ENCODE data around the gene LTB.

LTB gene, protein sequence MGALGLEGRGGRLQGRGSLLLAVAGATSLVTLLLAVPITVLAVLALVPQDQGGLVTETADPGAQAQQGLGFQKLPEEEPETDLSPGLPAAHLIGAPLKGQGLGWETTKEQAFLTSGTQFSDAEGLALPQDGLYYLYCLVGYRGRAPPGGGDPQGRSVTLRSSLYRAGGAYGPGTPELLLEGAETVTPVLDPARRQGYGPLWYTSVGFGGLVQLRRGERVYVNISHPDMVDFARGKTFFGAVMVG

DNA sequence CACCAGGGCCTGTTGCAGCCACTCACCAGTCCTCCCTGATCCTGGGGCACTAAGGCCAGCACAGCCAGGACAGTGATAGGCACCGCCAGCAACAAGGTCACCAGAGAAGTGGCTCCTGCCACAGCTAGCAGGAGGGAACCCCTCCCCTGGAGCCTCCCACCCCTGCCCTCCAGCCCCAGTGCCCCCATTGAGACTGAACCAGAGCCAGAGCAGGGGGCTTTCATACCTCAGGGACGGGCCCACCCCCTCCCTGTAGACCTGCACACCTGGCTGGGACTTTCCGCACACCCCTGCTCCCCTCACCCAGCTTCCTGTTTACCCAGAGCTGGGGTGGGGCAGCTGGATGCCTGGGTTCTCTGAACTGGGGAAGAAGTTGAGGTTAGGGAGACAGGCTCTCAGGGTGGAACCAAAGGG, at the start of gene LTB:
Gene LTB, minus strand, starts transcription at position 195 of the 414 bp plus-strand sequence. Its CDS starts 7 bp downstream, at position 188.
- H3K27ac ChIP-seq, result no peak within 1 kb of the TSS

DNA sequence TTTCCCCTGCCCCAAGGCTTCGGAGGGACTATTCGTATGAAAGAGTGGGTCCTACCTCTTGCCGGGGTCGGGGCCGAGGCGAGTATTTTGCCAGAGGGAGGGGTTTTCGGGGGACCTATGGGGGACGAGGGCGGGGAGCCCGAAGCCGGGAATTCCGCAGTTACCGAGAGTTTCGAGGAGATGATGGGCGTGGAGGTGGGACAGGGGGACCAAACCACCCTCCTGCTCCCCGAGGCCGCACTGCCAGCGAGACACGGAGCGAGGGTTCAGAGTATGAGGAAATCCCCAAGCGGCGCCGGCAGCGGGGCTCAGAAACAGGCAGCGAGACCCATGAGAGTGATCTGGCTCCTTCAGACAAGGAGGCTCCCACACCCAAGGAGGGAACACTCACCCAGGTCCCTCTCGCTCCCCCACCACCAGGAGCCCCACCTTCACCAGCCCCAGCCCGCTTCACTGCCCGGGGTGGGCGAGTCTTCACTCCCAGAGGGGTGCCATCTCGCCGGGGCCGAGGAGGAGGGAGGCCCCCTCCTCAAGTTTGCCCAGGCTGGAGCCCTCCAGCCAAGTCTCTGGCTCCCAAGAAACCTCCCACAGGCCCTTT, 49.6 kb upstream of the LTB start:
- no peak overlapping the region for H3K27ac ChIP-seq

More for the DNA sequence above, at the start of gene LTB:
- TF ChIP-seq ZFX (IDR thresholded peaks at IDR 0.05), result no peak
- TF ChIP-seq, protein P1, sequence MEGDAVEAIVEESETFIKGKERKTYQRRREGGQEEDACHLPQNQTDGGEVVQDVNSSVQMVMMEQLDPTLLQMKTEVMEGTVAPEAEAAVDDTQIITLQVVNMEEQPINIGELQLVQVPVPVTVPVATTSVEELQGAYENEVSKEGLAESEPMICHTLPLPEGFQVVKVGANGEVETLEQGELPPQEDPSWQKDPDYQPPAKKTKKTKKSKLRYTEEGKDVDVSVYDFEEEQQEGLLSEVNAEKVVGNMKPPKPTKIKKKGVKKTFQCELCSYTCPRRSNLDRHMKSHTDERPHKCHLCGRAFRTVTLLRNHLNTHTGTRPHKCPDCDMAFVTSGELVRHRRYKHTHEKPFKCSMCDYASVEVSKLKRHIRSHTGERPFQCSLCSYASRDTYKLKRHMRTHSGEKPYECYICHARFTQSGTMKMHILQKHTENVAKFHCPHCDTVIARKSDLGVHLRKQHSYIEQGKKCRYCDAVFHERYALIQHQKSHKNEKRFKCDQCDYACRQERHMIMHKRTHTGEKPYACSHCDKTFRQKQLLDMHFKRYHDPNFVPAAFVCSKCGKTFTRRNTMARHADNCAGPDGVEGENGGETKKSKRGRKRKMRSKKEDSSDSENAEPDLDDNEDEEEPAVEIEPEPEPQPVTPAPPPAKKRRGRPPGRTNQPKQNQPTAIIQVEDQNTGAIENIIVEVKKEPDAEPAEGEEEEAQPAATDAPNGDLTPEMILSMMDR (conservative IDR thresholded peaks at IDR 0.05), result no peak

DNA sequence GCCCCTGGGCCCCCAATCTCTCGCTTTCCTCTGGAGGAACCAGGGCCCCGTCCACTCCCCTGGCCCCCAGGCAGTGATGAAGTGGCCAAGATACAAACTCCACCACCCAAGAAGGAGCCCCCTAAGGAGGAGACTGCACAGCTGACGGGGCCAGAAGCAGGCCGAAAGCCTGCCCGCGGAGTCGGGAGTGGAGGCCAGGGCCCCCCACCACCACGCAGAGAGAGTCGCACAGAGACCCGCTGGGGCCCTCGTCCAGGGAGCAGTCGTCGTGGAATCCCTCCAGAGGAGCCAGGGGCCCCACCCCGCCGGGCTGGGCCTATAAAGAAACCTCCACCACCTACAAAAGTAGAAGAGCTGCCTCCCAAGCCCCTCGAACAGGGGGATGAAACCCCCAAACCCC, 49.0 kb upstream of the LTB start:
- H3K27ac ChIP-seq, result no peak overlapping the region

More for the DNA sequence above, 49.6 kb upstream of the LTB start:
- TF ChIP-seq ZFX (IDR thresholded peaks at IDR 0.05), result no peak
- TF ChIP-seq, protein P1 (conservative IDR thresholded peaks at IDR 0.05), result no peak

DNA sequence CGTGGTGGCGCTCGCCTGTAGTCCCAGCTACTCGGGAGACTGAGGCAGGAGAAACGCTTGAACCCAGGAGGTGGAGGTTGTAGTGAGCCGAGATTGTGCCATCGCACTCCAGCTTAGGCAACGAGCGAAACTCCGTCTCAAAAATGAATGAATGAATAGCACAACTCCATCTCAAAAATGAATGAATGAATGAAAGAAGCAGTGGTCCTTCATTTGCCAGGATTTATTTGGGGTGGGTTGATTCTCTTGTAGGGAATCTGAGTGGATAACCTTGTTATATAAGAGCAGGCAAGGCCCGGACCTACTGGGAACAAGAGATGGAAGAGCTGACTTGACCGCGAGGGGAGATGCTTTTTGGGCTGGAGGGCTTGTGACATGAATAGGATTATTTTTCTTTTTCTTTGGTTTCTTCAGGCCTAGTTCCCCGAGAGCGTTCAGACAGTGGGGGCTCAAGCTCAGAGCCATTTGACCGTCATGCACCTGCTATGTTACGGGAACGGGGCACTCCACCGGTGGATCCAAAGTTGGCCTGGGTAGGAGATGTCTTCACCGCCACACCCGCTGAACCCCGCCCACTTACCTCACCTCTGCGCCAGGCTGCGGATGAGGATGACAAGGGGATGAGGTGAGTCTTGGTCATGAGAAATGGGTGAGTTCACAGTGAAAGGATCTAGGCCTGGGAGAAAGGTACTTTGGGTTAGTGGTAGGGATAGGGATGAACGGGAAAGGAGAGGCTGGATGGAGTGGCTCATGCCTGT, 48.1 kb upstream of the LTB start:
- H3K27ac ChIP-seq, result no peak overlapping the region
- TF ChIP-seq, protein P1 (conservative IDR thresholded peaks at IDR 0.05), result no peak
- no peak for TF ChIP-seq ZFX (IDR thresholded peaks at IDR 0.05)

More for the DNA sequence above, 49.0 kb upstream of the LTB start:
- TF ChIP-seq, protein P1 (conservative IDR thresholded peaks at IDR 0.05), result no peak
- no peak for TF ChIP-seq ZFX (IDR thresholded peaks at IDR 0.05)

DNA sequence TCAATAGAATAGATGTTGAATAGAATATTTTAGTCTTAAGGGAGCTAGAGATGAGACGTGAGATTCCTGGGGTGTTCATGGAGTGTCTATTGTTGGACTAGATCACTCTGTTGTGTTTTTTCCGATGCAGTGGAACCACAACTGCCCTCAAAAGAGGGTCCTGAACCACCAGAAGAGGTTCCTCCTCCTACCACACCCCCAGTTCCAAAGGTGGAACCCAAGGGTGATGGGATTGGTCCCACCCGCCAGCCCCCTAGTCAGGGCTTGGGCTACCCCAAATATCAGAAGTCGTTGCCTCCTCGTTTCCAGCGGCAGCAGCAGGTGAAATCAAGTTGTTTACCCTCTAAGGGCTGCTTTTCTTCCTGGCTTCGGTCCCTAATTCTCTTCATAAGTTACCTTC, 46.8 kb upstream of the LTB start:
- H3K27ac ChIP-seq, result no peak overlapping the region
- TF ChIP-seq ZFX (IDR thresholded peaks at IDR 0.05), result no peak
- TF ChIP-seq, protein P1 (conservative IDR thresholded peaks at IDR 0.05), result no peak

DNA sequence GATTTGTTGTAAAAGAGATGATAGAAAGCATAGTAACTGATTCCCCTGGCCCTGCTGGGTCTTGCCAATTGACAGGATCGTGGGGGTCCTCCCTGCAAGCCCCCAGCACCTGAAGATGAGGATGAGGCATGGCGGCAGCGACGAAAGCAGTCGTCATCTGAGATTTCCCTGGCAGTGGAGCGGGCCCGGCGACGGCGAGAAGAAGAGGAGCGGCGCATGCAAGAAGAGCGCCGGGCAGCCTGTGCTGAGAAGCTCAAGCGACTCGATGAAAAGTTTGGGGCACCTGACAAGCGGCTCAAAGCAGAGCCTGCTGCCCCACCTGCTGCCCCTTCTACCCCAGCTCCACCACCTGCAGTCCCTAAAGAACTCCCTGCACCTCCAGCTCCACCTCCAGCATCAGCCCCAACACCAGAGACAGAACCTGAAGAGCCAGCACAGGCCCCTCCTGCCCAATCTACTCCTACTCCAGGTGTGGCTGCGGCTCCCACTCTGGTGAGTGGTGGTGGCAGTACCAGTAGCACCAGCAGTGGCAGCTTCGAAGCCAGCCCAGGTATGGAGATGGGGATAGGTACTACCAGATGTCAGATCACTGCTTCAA, 45.6 kb upstream of the LTB start:
- no peak for TF ChIP-seq ZFX (IDR thresholded peaks at IDR 0.05)
- TF ChIP-seq, protein P1 (conservative IDR thresholded peaks at IDR 0.05), result no peak
- no peak overlapping the region for H3K27ac ChIP-seq

Data from C4-2B (cell line).